ENCODE data around the gene FAIM2.

The FAIM2 gene

GRCh38 chr12:49939307-49939706 lies 35.6 kb upstream of the FAIM2 start:
- peak in 1 of 4 experiments; percentile 0 for DNase-seq

GRCh38 chr12:49937639-49938300 lies 34.1 kb upstream of the FAIM2 start:
- DNase-seq: peak in 1 of 4 experiments; percentile 1

GRCh38 chr12:49936925-49937324 lies 33.2 kb upstream of the FAIM2 start:
- DNase-seq: no peak

GRCh38 chr12:49934505-49934904 lies 30.8 kb upstream of the FAIM2 start:
- no peak for DNase-seq

GRCh38 chr12:49933796-49934195 lies 30.1 kb upstream of the FAIM2 start:
- DNase-seq: peak in 1 of 4 experiments; percentile 1

- peak in 2 of 4 experiments; percentile 1 to 19 for DNase-seq
Observed at GRCh38 chr12:49932533-49933130, 28.9 kb upstream of the FAIM2 start.

GRCh38 chr12:49932023-49932422 lies 28.3 kb upstream of the FAIM2 start:
- DNase-seq: no peak

- peak; percentile 39 to 76 (median 59) for DNase-seq
Observed at GRCh38 chr12:49930515-49931288, 27.0 kb upstream of the FAIM2 start.

GRCh38 chr12:49929581-49929980 lies 25.9 kb upstream of the FAIM2 start:
- peak in 1 of 4 experiments; percentile 0 for DNase-seq

GRCh38 chr12:49928471-49928870 lies 24.8 kb upstream of the FAIM2 start:
- DNase-seq: peak in 1 of 4 experiments; percentile 1

GRCh38 chr12:49925433-49926204 lies 21.9 kb upstream of the FAIM2 start:
- peak; percentile 27 to 76 (median 62) for DNase-seq

GRCh38 chr12:49924628-49925246 lies 21.0 kb upstream of the FAIM2 start:
- peak in 1 of 4 experiments; percentile 1 for DNase-seq

GRCh38 chr12:49923880-49924556 lies 20.3 kb upstream of the FAIM2 start:
- peak in 1 of 4 experiments; percentile 2 for DNase-seq

GRCh38 chr12:49923035-49923644 lies 19.4 kb upstream of the FAIM2 start:
- DNase-seq: no peak

GRCh38 chr12:49922349-49923034 lies 18.8 kb upstream of the FAIM2 start:
- no peak for DNase-seq

- DNase-seq: no peak
Observed at GRCh38 chr12:49921936-49922335, 18.2 kb upstream of the FAIM2 start.

- DNase-seq: no peak
Observed at GRCh38 chr12:49921299-49921698, 17.6 kb upstream of the FAIM2 start.

GRCh38 chr12:49920915-49921286 lies 17.2 kb upstream of the FAIM2 start:
- peak in 1 of 4 experiments; percentile 1 for DNase-seq

GRCh38 chr12:49920241-49920914 lies 16.7 kb upstream of the FAIM2 start:
- DNase-seq: peak; percentile 50 to 75 (median 69)

- DNase-seq: no peak
Observed at GRCh38 chr12:49917788-49918173, 14.1 kb upstream of the FAIM2 start.
